Karpas-422 (cell line): ENCODE data around the gene RGS19. TPM values are rescaled to one million over a fixed set of nuclear protein-coding genes. Genes with fewer than 3 reads are reported as not detected.
"Not testable (repeated sequence)": the region's sequence is repeated elsewhere in the genome, so short reads cannot be mapped to it uniquely, and the experiment has no call there.

Source experiments
- DNase-seq: peaks from one replicate; pipeline ENCODE4 v3.0.0-alpha.2; 2015
- H2AFZ ChIP-seq: fragments of 200-600 bp; sonication (generic); 2 replicates; pipeline ENCODE4 v1.6.1; 2014; ENCODE audit warnings: antibody characterized with exemption, low read length, mixed read lengths
- H3K27ac ChIP-seq: fragments of 200-600 bp; sonication (generic); 2 replicates; pipeline ENCODE4 v1.5.1; 2014; ENCODE audit warnings: mild to moderate bottlenecking, low read length, moderate library complexity
- H3K27me3 ChIP-seq: fragments of 200-600 bp; sonication (generic); 2 replicates; pipeline ENCODE4 v1.6.1; 2014; ENCODE audit warnings: low read length, mixed read lengths
- H3K36me3 ChIP-seq: fragments of 200-600 bp; sonication (generic); 2 replicates; pipeline ENCODE4 v1.6.1; 2014; ENCODE audit warnings: low read length, mixed read lengths; ENCODE audit not compliant: insufficient read depth
- H3K4me1 ChIP-seq: fragments of 200-600 bp; sonication (generic); 2 replicates; pipeline ENCODE4 v1.6.1; 2014; ENCODE audit warnings: mild to moderate bottlenecking, low read length, mixed read lengths
- H3K4me2 ChIP-seq: fragments of 200-600 bp; sonication (generic); 2 replicates; pipeline ENCODE4 v1.6.1; 2014; ENCODE audit warnings: low read length, low read depth, mild to moderate bottlenecking; ENCODE audit not compliant: poor library complexity, severe bottlenecking
- H3K4me3 ChIP-seq: fragments of 200-600 bp; sonication (generic); 2 replicates; pipeline ENCODE4 v1.5.1; 2014; ENCODE audit warnings: mild to moderate bottlenecking, antibody characterized with exemption, low read length, mixed read lengths
- H3K79me2 ChIP-seq: fragments of 200-600 bp; sonication (generic); 2 replicates; pipeline ENCODE4 v1.6.1; 2014; ENCODE audit warnings: mild to moderate bottlenecking, low read length, mixed read lengths
- H3K9ac ChIP-seq: fragments of 200-600 bp; sonication (generic); 2 replicates; pipeline ENCODE4 v1.6.0; 2014; ENCODE audit warnings: low read length
- H3K9me2 ChIP-seq: fragments of 200-600 bp; sonication (generic), shearing (Covaris generic); replicated peaks from 2 replicates; pipeline ENCODE4 v1.6.0; 2014; ENCODE audit warnings: mild to moderate bottlenecking, low read length, moderate library complexity; ENCODE audit not compliant: insufficient read depth
- H3K9me3 ChIP-seq: fragments of 300-700, 200-600 bp; sonication (generic); 2 replicates; pipeline ENCODE4 v1.6.1; 2014; ENCODE audit warnings: low read length, mixed read lengths
- H4K20me1 ChIP-seq: fragments of 200-600 bp; sonication (generic); 2 replicates; pipeline ENCODE4 v1.6.1; 2014; ENCODE audit warnings: mild to moderate bottlenecking, antibody characterized with exemption, low read length, low read depth; ENCODE audit not compliant: insufficient read depth
- total RNA-seq: library from RNA; depleted of rRNA; stranded (reverse); fragments of >200 nt; shearing (Covaris generic); gene quantifications from 2 replicates; pipeline ENCODE4 v1.2.3, GENCODE V29; 2014; ENCODE audit warnings: low replicate concordance; rRNA removed

The RGS19 gene
- 172 and 272 TPM in 2 replicates for total RNA-seq

DNA sequence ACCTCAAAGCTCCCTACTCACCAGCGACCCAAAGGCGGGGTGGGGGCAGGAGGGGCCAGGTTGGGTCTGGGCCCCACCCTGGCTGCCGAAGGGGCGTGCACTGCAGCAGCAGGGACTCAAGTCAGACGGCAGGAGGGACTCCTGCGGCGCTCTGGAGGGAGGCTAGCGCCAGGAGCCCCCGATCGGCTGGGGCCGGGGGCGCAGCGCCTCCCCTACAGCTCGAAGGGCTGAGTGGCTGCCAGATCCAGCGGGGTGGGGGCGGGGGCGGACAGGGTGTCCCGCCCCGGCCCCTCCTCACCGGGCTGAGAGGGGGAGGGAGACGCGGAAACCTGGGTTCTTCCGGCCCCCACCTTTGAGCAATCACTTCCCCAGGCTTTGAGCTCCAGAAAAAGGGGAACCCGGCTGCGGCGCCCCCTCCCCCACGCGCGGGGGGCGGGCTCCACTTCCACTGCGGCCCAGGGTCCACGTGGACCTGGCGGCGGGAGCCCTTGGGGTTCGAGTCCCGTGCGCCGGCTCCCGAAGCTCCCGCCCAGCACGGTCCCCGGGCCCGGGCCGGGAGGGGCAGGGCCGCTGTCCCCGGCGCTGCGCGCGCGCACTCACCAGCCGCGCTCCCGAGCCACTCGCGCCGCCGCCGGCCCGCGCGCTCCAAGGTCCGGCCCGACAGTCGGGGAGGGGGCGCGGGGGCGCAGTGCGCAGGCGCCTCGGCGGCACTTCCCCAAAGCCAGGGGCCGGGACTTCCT lies at the start of gene RGS19:
Gene RGS19, minus strand, starts transcription at position 246 of the 740 bp plus-strand sequence. CDS start 2,632 bp downstream, outside the sequence.
- Histone ChIP-seq H3K36me3 (peaks cover 7% of the 10 kb centered on the region; the same call in 1 of the 2 replicates), H3K9me3 (no peaks in the 10 kb centered on the region), H3K27me3 (no peaks in the 10 kb centered on the region), H3K9me2 (no peaks in the 10 kb centered on the region), H2AFZ (no peak within 1 kb of the TSS), H3K79me2 (peaks cover 20% of the 10 kb centered on the region), H3K4me2 (peak within 1 kb of the TSS; percentile 93), H3K27ac (peak within 1 kb of the TSS; percentile 100), H4K20me1 (no peaks in the 10 kb centered on the region; the same call in 1 of the 2 replicates), H3K4me3 (peak within 1 kb of the TSS; percentile 95), H3K9ac (peak within 1 kb of the TSS; percentile 99), H3K4me1 (peaks cover 66% of the 10 kb centered on the region)
- DNase-seq, result peak; percentile 99

DNA sequence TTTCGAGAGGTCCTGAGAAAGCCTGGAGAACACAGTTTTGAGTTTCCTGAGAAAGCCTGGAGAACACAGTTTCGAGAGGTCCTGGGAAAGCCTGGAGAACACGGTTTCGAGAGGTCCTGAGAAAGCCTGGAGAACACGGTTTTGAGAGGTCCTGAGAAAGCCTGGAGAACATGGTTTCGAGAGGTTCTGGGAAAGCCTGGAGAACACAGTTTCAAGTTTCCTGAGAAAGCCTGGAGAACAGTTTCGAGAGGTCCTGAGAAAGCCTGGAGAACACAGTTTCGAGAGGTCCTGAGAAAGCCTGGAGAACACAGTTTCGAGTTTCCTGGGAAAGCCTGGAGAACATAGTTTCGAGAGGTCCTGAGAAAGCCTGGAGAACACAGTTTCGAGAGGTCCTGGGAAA lies 44.2 kb upstream of the RGS19 start:
- not testable (repeated sequence) for H3K27ac ChIP-seq, H3K9me3 ChIP-seq, H3K4me2 ChIP-seq, DNase-seq, H4K20me1 ChIP-seq, H3K9ac ChIP-seq, H2AFZ ChIP-seq, H3K36me3 ChIP-seq, H3K79me2 ChIP-seq, H3K4me3 ChIP-seq, H3K9me2 ChIP-seq, H3K27me3 ChIP-seq
- H3K4me1 ChIP-seq, result peaks cover 11% of the 10 kb centered on the region

- H4K20me1 ChIP-seq, H3K79me2 ChIP-seq, H2AFZ ChIP-seq, H3K9me2 ChIP-seq, H3K9me3 ChIP-seq, H3K27me3 ChIP-seq, H3K36me3 ChIP-seq, DNase-seq, H3K9ac ChIP-seq, H3K4me2 ChIP-seq, H3K27ac ChIP-seq, H3K4me3 ChIP-seq: not testable (repeated sequence)
- peaks cover 11% of the 10 kb centered on the region for H3K4me1 ChIP-seq
Measured at GRCh38 chr20:64122927-64123326, 43.6 kb upstream of the RGS19 start.

GRCh38 chr20:64121586-64121985 lies 42.3 kb upstream of the RGS19 start:
- DNase-seq, result no peak
- H3K9ac ChIP-seq, result no peak overlapping the region
- H3K36me3 ChIP-seq, result no peaks in the 10 kb centered on the region
- no peak overlapping the region for H3K4me2 ChIP-seq
- H3K9me3 ChIP-seq, result no peaks in the 10 kb centered on the region
- H3K27ac ChIP-seq, result no peak overlapping the region
- no peaks in the 10 kb centered on the region for H3K9me2 ChIP-seq
- H3K27me3 ChIP-seq, result no peaks in the 10 kb centered on the region
- peaks cover 11% of the 10 kb centered on the region for H3K4me1 ChIP-seq
- no peaks in the 10 kb centered on the region for H4K20me1 ChIP-seq
- no peak overlapping the region for H2AFZ ChIP-seq
- H3K79me2 ChIP-seq, result no peaks in the 10 kb centered on the region
- no peak overlapping the region for H3K4me3 ChIP-seq

GRCh38 chr20:64119681-64120341 lies 40.5 kb upstream of the RGS19 start:
- H3K9me2 ChIP-seq, result no peaks in the 10 kb centered on the region
- no peaks in the 10 kb centered on the region for H3K9me3 ChIP-seq
- no peaks in the 10 kb centered on the region for H3K36me3 ChIP-seq
- no peak overlapping the region for H3K27ac ChIP-seq
- no peak overlapping the region for H2AFZ ChIP-seq
- no peak for DNase-seq
- no peak overlapping the region for H3K4me3 ChIP-seq
- peak overlapping the region; percentile 51 for H3K4me2 ChIP-seq
- H3K27me3 ChIP-seq, result no peaks in the 10 kb centered on the region
- H4K20me1 ChIP-seq, result no peaks in the 10 kb centered on the region
- H3K4me1 ChIP-seq, result peaks cover 11% of the 10 kb centered on the region
- H3K9ac ChIP-seq, result no peak overlapping the region
- no peaks in the 10 kb centered on the region for H3K79me2 ChIP-seq

GRCh38 chr20:64119301-64119680 lies 40.0 kb upstream of the RGS19 start:
- Histone ChIP-seq H3K9me2 (no peaks in the 10 kb centered on the region), H3K27me3 (no peaks in the 10 kb centered on the region), H3K4me1 (peaks cover 11% of the 10 kb centered on the region), H3K9ac (no peak overlapping the region), H4K20me1 (no peaks in the 10 kb centered on the region), H3K9me3 (no peaks in the 10 kb centered on the region), H3K79me2 (no peaks in the 10 kb centered on the region), H3K4me2 (no peak overlapping the region), H2AFZ (no peak overlapping the region), H3K4me3 (no peak overlapping the region), H3K36me3 (no peaks in the 10 kb centered on the region), H3K27ac (no peak overlapping the region)
- DNase-seq, result no peak

DNA sequence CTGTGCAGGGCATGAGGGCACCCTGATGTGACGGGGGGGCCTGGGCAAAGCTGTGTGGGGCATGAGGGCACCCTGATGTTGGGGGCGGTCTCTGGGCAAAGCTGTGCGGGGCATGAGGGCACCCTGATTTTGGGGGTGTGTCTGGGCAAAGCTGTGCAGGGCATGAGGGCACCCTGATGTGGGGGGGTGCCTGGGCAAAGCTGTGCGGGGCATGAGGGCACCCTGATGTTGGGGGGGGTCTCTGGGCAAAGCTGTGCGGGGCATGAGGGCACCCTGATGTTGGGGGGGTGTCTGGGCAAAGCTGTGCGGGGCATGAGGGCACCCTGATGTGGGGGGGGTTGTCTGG lies 38.1 kb upstream of the RGS19 start:
- not testable (repeated sequence) for DNase-seq, H2AFZ ChIP-seq, H3K27ac ChIP-seq, H3K27me3 ChIP-seq, H4K20me1 ChIP-seq, H3K9ac ChIP-seq, H3K9me2 ChIP-seq, H3K79me2 ChIP-seq, H3K9me3 ChIP-seq, H3K4me2 ChIP-seq, H3K36me3 ChIP-seq, H3K4me3 ChIP-seq
- H3K4me1 ChIP-seq, result peaks cover 16% of the 10 kb centered on the region

- Histone ChIP-seq H3K9me3 (no peaks in the 10 kb centered on the region), H3K36me3 (no peaks in the 10 kb centered on the region), H3K4me1 (peaks cover 22% of the 10 kb centered on the region), H3K9me2 (no peaks in the 10 kb centered on the region), H3K27me3 (no peaks in the 10 kb centered on the region), H3K27ac (no peak overlapping the region), H4K20me1 (no peaks in the 10 kb centered on the region), H3K4me2 (no peak overlapping the region), H3K4me3 (no peak overlapping the region), H2AFZ (no peak overlapping the region), H3K9ac (no peak overlapping the region), H3K79me2 (no peaks in the 10 kb centered on the region)
- DNase-seq, result no peak
Measured at GRCh38 chr20:64116541-64117431, 37.5 kb upstream of the RGS19 start.
